BJ (cell line): ENCODE results near the gene HEATR5A. TPM values are rescaled to one million over a fixed set of nuclear protein-coding genes. Genes with fewer than 3 reads are reported as not detected.
A peak's percentile ranks its signal among the peaks of the same experiment; 100 is the strongest.

Experiments
- CTCF ChIA-PET: fragments of 350-600 bp; formaldehyde crosslinking; extraction: SDS; loops from one replicate; lab custom pipeline; 2021; ENCODE audit warnings: antibody characterized with exemption, inconsistent platforms; lab: Yijun Ruan, JAX
- POLR2A ChIA-PET: fragments of 300-600 bp; sonication (Branson Sonifier 250); formaldehyde crosslinking; extraction: SDS; loops from one replicate; lab custom pipeline; 2021; ENCODE audit warnings: antibody characterized with exemption; lab: Charles Lee
- DNase-seq: peaks from one replicate; pipeline ENCODE4 v3.0.0-alpha.2; 2011; ENCODE audit warnings: low read depth
- H3K27me3 ChIP-seq: 2 replicates; pipeline ENCODE4 v1.6.0; 2011; ENCODE audit warnings: low read length; ENCODE audit not compliant: control insufficient read depth, insufficient read depth
- H3K36me3 ChIP-seq: 2 replicates; pipeline ENCODE4 v1.5.1; 2011; ENCODE audit warnings: low read length; ENCODE audit not compliant: control insufficient read depth, insufficient read depth
- H3K4me3 ChIP-seq: 2 replicates; pipeline ENCODE4 v1.5.1; 2011; ENCODE audit warnings: low read depth, mild to moderate bottlenecking, control low read depth, low read length
- CTCF ChIP-seq: IDR thresholded peaks from 2 replicates; pipeline ENCODE4 v1.5.1; 2011; ENCODE audit warnings: low read depth, mild to moderate bottlenecking, control low read depth, inconsistent platforms, low read length, moderate library complexity; ENCODE audit not compliant: insufficient read depth
- polyA plus RNA-seq: library from polyadenylated mRNA; depleted of rRNA; stranded (reverse); fragments of >200 nt; gene quantifications from 2 replicates; pipeline ENCODE4 v1.2.3, GENCODE V29; 2011

The HEATR5A gene
- polyA plus RNA-seq, 1 experiment = 34.3 TPM

GRCh38 chr14:31307618-31308017 is 112.7 kb downstream of the HEATR5A start:
- CTCF ChIA-PET = no interaction called here
- POLR2A ChIA-PET = no interaction called here
- Histone ChIP-seq H3K27me3 (no peaks in the 10 kb centered on the region), H3K36me3 (peaks cover 8% of the 10 kb centered on the region), H3K4me3 (no peak overlapping the region)
- no peak for TF ChIP-seq CTCF
- DNase-seq = no peak

- ChIA-PET CTCF (no interaction called here), POLR2A (no interaction called here)
- TF ChIP-seq CTCF = no peak
- Histone ChIP-seq H3K4me3 (no peak overlapping the region), H3K36me3 (peaks cover 5% of the 10 kb centered on the region), H3K27me3 (no peaks in the 10 kb centered on the region)
- no peak for DNase-seq
Measured at GRCh38 chr14:31307198-31307597, 113.2 kb downstream of the HEATR5A start.

- Histone ChIP-seq H3K4me3 (no peak overlapping the region), H3K36me3 (peaks cover 13% of the 10 kb centered on the region), H3K27me3 (no peaks in the 10 kb centered on the region)
- no peak for DNase-seq
- POLR2A ChIA-PET = interaction anchor here (0.6 kb wide), 1 partner anchor 22 kb away, joined by 4 read pairs; no protein-coding TSS in a partner anchor
- CTCF ChIA-PET = interaction anchor here (0.9 kb wide), 1 partner anchor 13 kb away, joined by 5 read pairs; no protein-coding TSS in a partner anchor
- no peak for TF ChIP-seq CTCF
Measured at GRCh38 chr14:31303654-31304053, 116.7 kb downstream of the HEATR5A start.

- POLR2A ChIA-PET = no interaction called here
- no peak for DNase-seq
- Histone ChIP-seq H3K27me3 (no peaks in the 10 kb centered on the region), H3K4me3 (no peak overlapping the region), H3K36me3 (peaks cover 9% of the 10 kb centered on the region)
- CTCF ChIA-PET = no interaction called here
- no peak for TF ChIP-seq CTCF
Measured at GRCh38 chr14:31300883-31301282, 119.5 kb downstream of the HEATR5A start.

GRCh38 chr14:31300296-31300695 is 120.1 kb downstream of the HEATR5A start:
- no peak overlapping the region for H3K4me3 ChIP-seq
- peaks cover 9% of the 10 kb centered on the region for H3K36me3 ChIP-seq
- 0 out of 2 replicates have a peak, but pooled peaks have one; percentile 3 for TF ChIP-seq CTCF
- no peak for DNase-seq
- ChIA-PET POLR2A (no interaction called here), CTCF (no interaction called here)
- H3K27me3 ChIP-seq = no peaks in the 10 kb centered on the region
